ENCODE measurements around the gene ARHGEF12.

The ARHGEF12 gene

DNA sequence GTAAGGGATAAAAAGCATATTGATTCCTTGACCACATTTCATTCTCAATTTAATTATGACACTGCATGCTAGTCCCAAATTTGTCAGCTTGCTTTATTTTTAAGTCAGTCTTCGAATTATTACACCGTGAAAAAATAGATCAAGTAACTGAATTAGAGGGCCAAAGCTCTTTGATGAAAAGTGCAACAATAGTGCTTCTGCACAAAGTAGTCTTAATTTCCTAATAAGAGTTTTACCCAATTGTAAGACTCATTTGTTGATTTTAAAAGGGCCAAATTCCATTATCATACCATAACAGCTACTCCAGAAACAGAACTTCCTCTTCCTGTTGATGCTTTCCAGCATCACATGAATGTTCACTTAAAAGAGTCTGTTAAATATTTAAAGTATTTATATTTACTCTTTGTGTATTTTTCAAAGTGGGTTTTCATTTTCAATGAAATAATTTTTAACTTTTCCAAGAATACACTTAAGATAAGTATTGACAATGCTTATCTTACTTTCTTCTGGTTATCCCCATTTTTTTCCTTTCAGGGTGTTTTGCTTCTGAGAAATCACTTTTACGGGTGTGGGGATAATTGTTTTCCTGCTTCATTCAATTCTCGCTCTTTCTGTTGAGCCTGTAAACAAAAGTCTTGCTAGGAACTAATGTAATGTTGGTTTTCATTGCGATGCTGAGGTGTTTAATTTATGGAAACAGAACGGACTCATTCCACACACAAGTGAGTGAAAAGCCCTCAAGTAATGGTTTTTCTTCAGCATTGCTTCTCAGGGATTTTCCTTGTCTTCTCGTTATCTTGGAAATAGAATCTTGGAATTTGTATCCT lies 2.1 kb downstream of the ARHGEF12 start:
- Histone ChIP-seq H3K18ac (ENCODE audit: low read length) (no peak overlapping the region), H2AK5ac (ENCODE audit: low read length) (no peak overlapping the region), H3K56ac (ENCODE audit: low read length) (peak overlapping the region; percentile 40), H4K8ac (ENCODE audit: low read depth, low read length) (no peak overlapping the region), H3K27ac (ENCODE audit: low read depth, low read length) (no peak overlapping the region), H3K27me3 (ENCODE audit: insufficient read depth, low read length, poor library complexity) (no peaks in the 10 kb centered on the region), H3K4me3 (ENCODE audit: low read length) (no peak overlapping the region), H3K23ac (ENCODE audit: low read length) (no peak overlapping the region), H3K4me1 (ENCODE audit: control insufficient read depth, low read depth, low read length) (peaks cover 6% of the 10 kb centered on the region), H3K4me2 (ENCODE audit: low read length) (peak overlapping the region; percentile 79), H2BK120ac (ENCODE audit: low read depth, low read length) (no peak overlapping the region), H2BK15ac (replicated peaks; ENCODE audit: low read depth) (no peak overlapping the region), H3K4ac (ENCODE audit: low read depth, low read length) (no peak overlapping the region), H3K79me1 (ENCODE audit: low read length) (peaks cover 10% of the 10 kb centered on the region), H2BK5ac (ENCODE audit: low read length) (no peak overlapping the region), H3K79me2 (ENCODE audit: control insufficient read depth, insufficient read depth, low read length) (peaks cover 30% of the 10 kb centered on the region), H3K36me3 (ENCODE audit: control insufficient read depth, insufficient read depth, low read length) (no peaks in the 10 kb centered on the region), H3K9ac (ENCODE audit: low read length) (peak overlapping the region; percentile 66), H4K5ac (ENCODE audit: low read length) (no peak overlapping the region)
- WGBS (ENCODE audit: extremely low coverage, insufficient coverage, low lambda C conversion rate), result no CpG with 5 or more reads among the region's 7 CpGs
- no peak for DNase-seq

DNA sequence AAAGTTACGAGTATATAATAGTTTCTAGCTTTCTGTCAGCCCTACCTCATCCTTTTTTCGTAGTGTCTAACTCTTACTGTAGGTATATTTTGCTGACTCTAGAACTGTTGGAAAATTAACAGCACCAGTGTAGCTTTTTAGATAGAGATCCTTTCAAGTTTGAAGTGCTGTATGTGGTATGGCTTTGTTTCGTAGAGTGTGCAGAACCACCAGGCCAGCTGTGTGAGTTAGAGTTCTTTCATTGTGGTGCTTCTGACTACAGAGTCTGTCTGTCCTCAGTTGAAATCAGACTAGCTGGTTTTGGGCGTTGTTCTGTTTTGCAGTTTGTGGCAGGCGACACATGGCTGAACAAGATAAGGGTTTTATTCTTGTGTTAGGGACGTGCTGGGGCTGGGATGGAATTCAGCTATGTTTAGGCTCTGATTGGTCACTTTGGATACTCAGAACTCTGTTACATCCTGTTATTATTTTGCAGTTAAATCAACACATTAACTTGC lies 3.2 kb downstream of the ARHGEF12 start:
- Histone ChIP-seq H3K27ac (ENCODE audit: low read depth, low read length) (no peak overlapping the region), H3K9ac (ENCODE audit: low read length) (peak overlapping the region; percentile 45), H2BK120ac (ENCODE audit: low read depth, low read length) (no peak overlapping the region), H3K23ac (ENCODE audit: low read length) (no peak overlapping the region), H2BK5ac (ENCODE audit: low read length) (no peak overlapping the region), H3K18ac (ENCODE audit: low read length) (no peak overlapping the region), H3K36me3 (ENCODE audit: control insufficient read depth, insufficient read depth, low read length) (no peaks in the 10 kb centered on the region), H3K79me2 (ENCODE audit: control insufficient read depth, insufficient read depth, low read length) (peaks cover 36% of the 10 kb centered on the region), H3K4me2 (ENCODE audit: low read length) (peak overlapping the region; percentile 24), H2AK5ac (ENCODE audit: low read length) (peak overlapping the region; percentile 30), H3K4me3 (ENCODE audit: low read length) (no peak overlapping the region), H3K56ac (ENCODE audit: low read length) (peak overlapping the region; percentile 65), H3K79me1 (ENCODE audit: low read length) (peaks cover 12% of the 10 kb centered on the region), H3K4ac (ENCODE audit: low read depth, low read length) (no peak overlapping the region), H2BK15ac (replicated peaks; ENCODE audit: low read depth) (no peak overlapping the region), H4K5ac (ENCODE audit: low read length) (no peak overlapping the region), H3K4me1 (ENCODE audit: control insufficient read depth, low read depth, low read length) (peaks cover 6% of the 10 kb centered on the region), H3K27me3 (ENCODE audit: insufficient read depth, low read length, poor library complexity) (no peaks in the 10 kb centered on the region), H4K8ac (ENCODE audit: low read depth, low read length) (no peak overlapping the region)
- no CpG with 5 or more reads among the region's 6 CpGs for WGBS (ENCODE audit: extremely low coverage, insufficient coverage, low lambda C conversion rate)
- DNase-seq, result peak; percentile 40

DNA sequence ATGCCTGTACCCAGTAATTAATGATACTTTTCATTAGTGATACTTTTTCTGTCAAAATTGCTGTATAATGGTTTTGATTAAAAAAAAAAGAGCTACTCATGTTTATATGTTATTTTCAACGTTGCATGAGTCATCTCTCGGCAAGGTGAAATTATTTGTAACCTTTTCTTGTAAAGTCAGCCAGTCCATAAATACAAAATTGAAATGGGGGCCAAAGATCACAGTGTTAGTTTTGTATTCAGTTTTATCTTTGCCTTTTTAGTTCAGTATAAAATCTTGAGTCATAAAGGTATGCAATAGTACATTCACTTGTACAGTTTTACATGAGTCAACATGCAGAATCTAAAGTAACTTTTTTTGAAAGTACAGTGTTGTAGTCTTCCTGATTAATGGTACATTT lies 4.3 kb downstream of the ARHGEF12 start:
- WGBS (ENCODE audit: extremely low coverage, insufficient coverage, low lambda C conversion rate), result no CpG with 5 or more reads among the region's 2 CpGs
- peaks cover 3% of the 10 kb centered on the region for H3K4me1 ChIP-seq (ENCODE audit: control insufficient read depth, low read depth, low read length)

DNA sequence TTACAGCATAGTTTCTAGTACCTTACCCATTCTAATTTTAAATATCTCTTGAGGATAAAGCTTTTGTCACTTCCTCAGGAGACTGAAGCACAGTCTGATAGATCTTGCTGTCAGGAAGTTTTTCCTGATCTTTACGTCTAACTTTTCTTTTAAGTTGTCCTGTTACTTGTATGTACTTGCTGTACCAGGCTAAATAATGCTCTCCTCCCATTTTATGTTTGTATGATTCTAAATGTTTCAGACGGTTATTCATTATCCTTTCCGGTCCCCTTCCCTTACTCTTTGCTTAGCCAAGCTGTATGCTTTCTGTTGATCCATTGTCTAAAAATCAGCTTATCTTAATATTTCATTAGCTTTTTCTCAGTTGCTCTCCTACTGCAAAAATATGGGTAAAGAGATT lies 6.0 kb downstream of the ARHGEF12 start:
- no CpG with 5 or more reads among the region's 3 CpGs for WGBS (ENCODE audit: extremely low coverage, insufficient coverage, low lambda C conversion rate)
- H2BK5ac ChIP-seq (ENCODE audit: low read length), result no peak overlapping the region
- peaks cover 40% of the 10 kb centered on the region for H3K79me2 ChIP-seq (ENCODE audit: control insufficient read depth, insufficient read depth, low read length)
- peaks cover 14% of the 10 kb centered on the region for H3K79me1 ChIP-seq (ENCODE audit: low read length)
- no peak overlapping the region for H3K23ac ChIP-seq (ENCODE audit: low read length)
- peaks cover 3% of the 10 kb centered on the region for H3K4me1 ChIP-seq (ENCODE audit: control insufficient read depth, low read depth, low read length)
- H3K27me3 ChIP-seq (ENCODE audit: insufficient read depth, low read length, poor library complexity), result no peaks in the 10 kb centered on the region
- H3K56ac ChIP-seq (ENCODE audit: low read length), result no peak overlapping the region
- no peak for DNase-seq
- H2BK15ac ChIP-seq (replicated peaks; ENCODE audit: low read depth), result no peak overlapping the region
- H3K4me3 ChIP-seq (ENCODE audit: low read length), result no peak overlapping the region
- no peak overlapping the region for H3K4ac ChIP-seq (ENCODE audit: low read depth, low read length)
- no peak overlapping the region for H4K5ac ChIP-seq (ENCODE audit: low read length)
- H4K8ac ChIP-seq (ENCODE audit: low read depth, low read length), result no peak overlapping the region
- no peak overlapping the region for H3K4me2 ChIP-seq (ENCODE audit: low read length)
- H2AK5ac ChIP-seq (ENCODE audit: low read length), result no peak overlapping the region
- H3K9ac ChIP-seq (ENCODE audit: low read length), result no peak overlapping the region
- H3K27ac ChIP-seq (ENCODE audit: low read depth, low read length), result no peak overlapping the region
- no peak overlapping the region for H2BK120ac ChIP-seq (ENCODE audit: low read depth, low read length)
- no peaks in the 10 kb centered on the region for H3K36me3 ChIP-seq (ENCODE audit: control insufficient read depth, insufficient read depth, low read length)
- no peak overlapping the region for H3K18ac ChIP-seq (ENCODE audit: low read length)

More for the DNA sequence above, 4.3 kb downstream of the ARHGEF12 start:
- no peak overlapping the region for H3K18ac ChIP-seq (ENCODE audit: low read length)
- H3K56ac ChIP-seq (ENCODE audit: low read length), result no peak overlapping the region
- peaks cover 12% of the 10 kb centered on the region for H3K79me1 ChIP-seq (ENCODE audit: low read length)
- H3K4ac ChIP-seq (ENCODE audit: low read depth, low read length), result no peak overlapping the region
- H3K4me3 ChIP-seq (ENCODE audit: low read length), result no peak overlapping the region
- no peaks in the 10 kb centered on the region for H3K27me3 ChIP-seq (ENCODE audit: insufficient read depth, low read length, poor library complexity)
- no peak overlapping the region for H4K8ac ChIP-seq (ENCODE audit: low read depth, low read length)
- H3K4me2 ChIP-seq (ENCODE audit: low read length), result no peak overlapping the region
- peaks cover 41% of the 10 kb centered on the region for H3K79me2 ChIP-seq (ENCODE audit: control insufficient read depth, insufficient read depth, low read length)
- no peak overlapping the region for H3K9ac ChIP-seq (ENCODE audit: low read length)
- H3K36me3 ChIP-seq (ENCODE audit: control insufficient read depth, insufficient read depth, low read length), result no peaks in the 10 kb centered on the region
- no peak overlapping the region for H2AK5ac ChIP-seq (ENCODE audit: low read length)
- no peak overlapping the region for H4K5ac ChIP-seq (ENCODE audit: low read length)
- no peak overlapping the region for H2BK120ac ChIP-seq (ENCODE audit: low read depth, low read length)
- H3K27ac ChIP-seq (ENCODE audit: low read depth, low read length), result no peak overlapping the region
- H3K23ac ChIP-seq (ENCODE audit: low read length), result no peak overlapping the region
- H2BK5ac ChIP-seq (ENCODE audit: low read length), result no peak overlapping the region
- DNase-seq, result no peak
- H2BK15ac ChIP-seq (replicated peaks; ENCODE audit: low read depth), result no peak overlapping the region

DNA sequence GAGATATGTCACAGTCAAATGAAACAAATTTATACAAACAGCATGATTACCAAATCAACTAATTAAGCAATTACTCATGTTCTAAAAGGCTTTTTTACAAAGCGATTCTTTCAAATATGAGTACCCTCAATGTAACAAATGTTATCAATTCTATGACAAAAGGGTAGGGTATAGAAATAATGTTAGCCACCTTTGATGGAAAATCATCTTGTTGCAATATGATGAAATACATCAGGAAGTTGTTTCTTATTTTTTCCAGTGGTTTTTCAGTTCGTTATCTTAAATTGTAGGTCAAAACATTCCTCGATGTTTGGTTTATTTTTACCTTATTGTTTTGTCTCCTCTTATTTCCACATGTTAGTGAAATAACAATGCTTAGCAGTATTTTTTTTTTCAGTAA lies 6.5 kb downstream of the ARHGEF12 start:
- Histone ChIP-seq H2AK5ac (ENCODE audit: low read length) (no peak overlapping the region), H3K23ac (ENCODE audit: low read length) (no peak overlapping the region), H2BK15ac (replicated peaks; ENCODE audit: low read depth) (no peak overlapping the region), H2BK5ac (ENCODE audit: low read length) (no peak overlapping the region), H3K56ac (ENCODE audit: low read length) (no peak overlapping the region), H3K9ac (ENCODE audit: low read length) (no peak overlapping the region), H3K4me3 (ENCODE audit: low read length) (no peak overlapping the region), H3K27ac (ENCODE audit: low read depth, low read length) (no peak overlapping the region), H4K8ac (ENCODE audit: low read depth, low read length) (no peak overlapping the region), H2BK120ac (ENCODE audit: low read depth, low read length) (no peak overlapping the region), H3K4me1 (ENCODE audit: control insufficient read depth, low read depth, low read length) (peaks cover 3% of the 10 kb centered on the region), H3K4me2 (ENCODE audit: low read length) (no peak overlapping the region), H3K79me1 (ENCODE audit: low read length) (peaks cover 10% of the 10 kb centered on the region), H3K79me2 (ENCODE audit: control insufficient read depth, insufficient read depth, low read length) (peaks cover 36% of the 10 kb centered on the region), H3K18ac (ENCODE audit: low read length) (no peak overlapping the region), H3K36me3 (ENCODE audit: control insufficient read depth, insufficient read depth, low read length) (no peaks in the 10 kb centered on the region), H4K5ac (ENCODE audit: low read length) (no peak overlapping the region), H3K27me3 (ENCODE audit: insufficient read depth, low read length, poor library complexity) (no peaks in the 10 kb centered on the region), H3K4ac (ENCODE audit: low read depth, low read length) (no peak overlapping the region)
- DNase-seq, result no peak
- WGBS (ENCODE audit: extremely low coverage, insufficient coverage, low lambda C conversion rate), result no CpG with 5 or more reads among the region's 3 CpGs

Data from mesendoderm (in vitro differentiated cells).